ENCODE data around the gene RFTN1. TPM values are rescaled to one million over a fixed set of nuclear protein-coding genes. Genes with fewer than 3 reads are reported as not detected.

RFTN1 gene
- total and polyA plus RNA-seq, 7 donors, result 9.1 to 33.1 (median 15.9) TPM

- Histone ChIP-seq H3K4me3 (no peak overlapping the region), H3K4me1 (peaks cover 37% of the 10 kb centered on the region), H3K27me3 (ENCODE audit: insufficient read depth in 3 of 3, low read length in 2 of 3) (no peaks in the 10 kb centered on the region), H3K9me3 (no peaks in the 10 kb centered on the region), H3K27ac (no peak overlapping the region), H3K36me3 (ENCODE audit: insufficient read depth in 1 of 2, low read depth in 1 of 2) (no peaks in the 10 kb centered on the region)
- TF ChIP-seq CTCF (IDR thresholded peaks at IDR 0.05), result no peak
- ATAC-seq (no peak), DNase-seq (no peak)
- 81 to 99% (median 91%) methylated on average over 3 of the region's 3 CpGs for WGBS, 3 donors
- intact Hi-C loops (cut with DNase I), result loop anchor here in 1 of 2 donors (5.0 kb wide), 1 partner anchor 59 kb away; no protein-coding TSS in a partner anchor
These were observed 7.0 kb downstream of the RFTN1 start for GRCh38 chr3:16506451-16506850.

GRCh38 chr3:16504692-16505091 lies 8.8 kb downstream of the RFTN1 start:
- Histone ChIP-seq H3K4me1 (peaks cover 20% of the 10 kb centered on the region), H3K36me3 (ENCODE audit: insufficient read depth in 1 of 2, low read depth in 1 of 2) (peaks cover 0 to 3% of the 10 kb centered on the region in 2 donors), H3K27ac (no peak overlapping the region), H3K4me3 (no peak overlapping the region), H3K27me3 (ENCODE audit: insufficient read depth in 3 of 3, low read length in 2 of 3) (no peaks in the 10 kb centered on the region), H3K9me3 (no peaks in the 10 kb centered on the region)
- no peak for DNase-seq
- ATAC-seq, result no peak
- TF ChIP-seq CTCF (IDR thresholded peaks at IDR 0.05), result no peak
- intact Hi-C loops (cut with DNase I), result loop anchor here in 1 of 2 donors (5.0 kb wide), 1 partner anchor 57 kb away; no protein-coding TSS in a partner anchor
- WGBS, 3 donors, result 81 to 99% (median 96%) methylated on average over 4 of the region's 4 CpGs

- ATAC-seq (no peak), DNase-seq (no peak)
- H3K4me3 ChIP-seq, result no peak overlapping the region
- 88 to 96% (median 92%) methylated on average over 2 of the region's 2 CpGs for WGBS, 3 donors
- intact Hi-C loops (cut with DNase I), result no loop called here
- no peaks in the 10 kb centered on the region for H3K9me3 ChIP-seq
- peaks cover 16% of the 10 kb centered on the region for H3K4me1 ChIP-seq
- H3K36me3 ChIP-seq (ENCODE audit: insufficient read depth in 1 of 2, low read depth in 1 of 2), result peaks cover 0 to 3% of the 10 kb centered on the region in 2 donors
- no peak overlapping the region for H3K27ac ChIP-seq
- H3K27me3 ChIP-seq (ENCODE audit: insufficient read depth in 3 of 3, low read length in 2 of 3), result no peaks in the 10 kb centered on the region
- TF ChIP-seq CTCF (IDR thresholded peaks at IDR 0.05), result no peak
These were observed 9.3 kb downstream of the RFTN1 start for GRCh38 chr3:16504242-16504641.

DNA sequence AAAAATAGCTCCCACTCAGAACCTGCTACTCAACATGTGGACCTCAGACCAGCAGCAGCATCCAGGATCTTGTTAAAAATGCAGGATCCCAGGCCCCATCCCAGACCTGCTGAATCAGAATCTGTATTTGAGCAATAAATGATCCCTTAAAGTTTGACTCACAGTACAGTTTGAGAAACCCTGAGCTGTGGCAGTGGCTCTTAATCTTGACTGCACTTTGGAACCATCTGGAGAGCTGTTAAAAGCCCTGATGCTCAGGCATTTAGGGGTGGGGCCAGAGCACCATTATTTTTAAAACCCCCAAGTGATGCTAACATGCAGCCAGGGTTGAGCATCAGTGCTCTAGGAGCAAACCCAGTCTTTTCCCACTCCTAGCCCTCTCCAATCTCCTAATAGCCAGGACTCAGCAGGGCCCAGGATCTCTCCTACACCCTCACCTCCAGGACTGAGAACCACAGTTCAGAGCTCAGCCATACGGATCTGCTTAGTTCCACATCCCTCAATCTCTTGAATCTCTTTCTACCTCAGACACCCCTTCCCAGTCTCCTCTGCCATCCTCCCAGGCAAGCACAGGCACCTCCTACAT lies 10.2 kb downstream of the RFTN1 start:
- peaks cover 10% of the 10 kb centered on the region for H3K4me1 ChIP-seq
- no peak for ATAC-seq
- intact Hi-C loops (cut with DNase I), result no loop called here

More for the DNA sequence above, 10.2 kb downstream of the RFTN1 start:
- 86 to 94% (median 89%) methylated on average over 1 of the region's 1 CpG for WGBS, 3 donors
- Histone ChIP-seq H3K36me3 (ENCODE audit: insufficient read depth in 1 of 2, low read depth in 1 of 2) (peaks cover 0 to 3% of the 10 kb centered on the region in 2 donors), H3K9me3 (no peaks in the 10 kb centered on the region), H3K27me3 (ENCODE audit: insufficient read depth in 3 of 3, low read length in 2 of 3) (no peaks in the 10 kb centered on the region), H3K27ac (no peak overlapping the region), H3K4me3 (no peak overlapping the region)
- no peak for DNase-seq
- no peak for TF ChIP-seq CTCF (IDR thresholded peaks at IDR 0.05)

Data from psoas muscle (tissue), 8 donors.